ENCODE measurements around the gene EFNA5.

- TF ChIP-seq EZH2 (IDR thresholded peaks at IDR 0.05; ENCODE audit: borderline replicate concordance, low read length), result no peak
- no peak for TF ChIP-seq CTCF (IDR thresholded peaks at IDR 0.05; ENCODE audit: low read length)
These were observed 152.5 kb downstream of the EFNA5 start for GRCh38 chr5:107518190-107518589.

Data from OCI-LY1 (cell line).